PFSK-1 (cell line): ENCODE results near the gene RAB34.

Source experiments
- POLR2AphosphoS5 ChIP-seq: IDR thresholded peaks from 2 replicates; pipeline ENCODE4 v1.6.1; 2012; ENCODE audit warnings: low read depth, mild to moderate bottlenecking, control low read depth, low read length, moderate library complexity
- REST ChIP-seq, 2 experiments: IDR thresholded peaks; 2 replicates each; pipeline versions ENCODE4 v1.6.1 to v1.8.0; 2011 to 2012; ENCODE audit warnings: low read depth in 2 of 2, low read length in 2 of 2, control low read depth in 1 of 2, inconsistent platforms in 1 of 2, mild to moderate bottlenecking in 1 of 2, moderate library complexity in 1 of 2; ENCODE audit not compliant: insufficient read depth in 1 of 2
- TAF1 ChIP-seq: IDR thresholded peaks from 2 replicates; pipeline ENCODE4 v1.6.1; 2012; ENCODE audit warnings: low read length, control low read depth, borderline replicate concordance; ENCODE audit not compliant: insufficient read depth

DNA sequence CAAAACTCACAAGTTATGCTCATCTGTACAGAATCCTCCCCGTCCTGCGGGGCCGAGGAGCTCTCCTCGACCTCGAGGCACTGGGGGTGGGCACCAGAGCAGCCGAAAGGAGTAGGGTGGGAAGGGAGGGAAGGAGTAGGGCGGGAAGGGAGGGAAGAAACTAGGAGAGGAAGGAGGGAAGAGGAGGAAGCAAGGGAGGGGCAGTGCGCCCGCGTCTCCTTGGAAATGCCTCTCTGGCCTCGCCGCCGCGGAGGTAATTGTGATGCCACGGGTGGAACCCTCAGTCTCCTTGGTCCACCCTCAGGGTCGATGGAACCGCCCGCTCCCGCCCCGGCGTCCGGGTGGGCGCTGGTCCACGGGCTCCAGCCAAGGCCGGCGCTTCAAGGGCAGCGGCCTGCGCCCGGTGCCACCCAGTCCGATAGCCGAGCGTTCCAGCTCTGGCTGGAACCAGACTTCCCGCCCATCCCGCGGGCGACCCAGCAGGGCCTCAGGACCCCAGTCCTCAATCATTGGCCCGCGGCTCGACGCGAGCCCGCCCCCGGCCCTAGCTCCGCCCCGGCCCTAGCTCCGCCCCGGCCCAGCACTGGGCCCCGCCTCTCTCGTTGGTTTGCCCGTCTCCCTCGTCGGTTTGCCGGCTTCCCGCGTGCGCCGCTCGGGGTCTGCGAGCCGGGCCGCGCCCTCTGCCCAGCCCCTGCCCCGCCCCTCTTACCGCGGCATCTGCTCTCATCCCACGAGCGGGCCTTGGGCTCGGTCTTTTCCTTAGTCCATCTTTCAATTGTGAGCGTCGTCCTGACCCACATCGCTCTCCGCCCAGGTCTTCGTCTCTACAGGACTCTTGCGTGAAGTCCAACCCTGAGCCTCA is 6.6 kb downstream of the RAB34 start:
- TF ChIP-seq POLR2AphosphoS5: peak; percentile 98
- 0 out of 2 replicates have a peak, but pooled peaks have one; percentile 40 for TF ChIP-seq TAF1
- no peak for TF ChIP-seq REST (IDR thresholded peaks at IDR 0.05; ENCODE audit: insufficient read depth in 1 of 2, low read depth in 2 of 2, low read length in 2 of 2)
